Suprapubic skin (tissue), 4 donors: ENCODE data around the gene CLEC18C. TPM values are rescaled to one million over a fixed set of nuclear protein-coding genes. Genes with fewer than 3 reads are reported as not detected.
"Not testable (repeated sequence)": the region's sequence is repeated elsewhere in the genome, so short reads cannot be mapped to it uniquely, and the experiment has no call there.

ENCODE experiments used
- DNase-seq, 2 donors: peaks; one replicate each; pipeline ENCODE4 v3.0.0-alpha.2; 2019; ENCODE audit warnings: low spot score in 2 of 2
- H3K27ac ChIP-seq: fragments of 200-600 bp; sonication (generic); one replicate; pipeline ENCODE4 v1.5.1; 2019
- H3K27me3 ChIP-seq: fragments of 200-600 bp; sonication (generic); one replicate; pipeline ENCODE4 v1.5.1; 2019
- H3K36me3 ChIP-seq: fragments of 200-600 bp; sonication (generic); one replicate; pipeline ENCODE4 v1.5.1; 2019
- H3K4me1 ChIP-seq: fragments of 200-600 bp; sonication (generic); one replicate; pipeline ENCODE4 v1.5.1; 2019
- H3K4me3 ChIP-seq: fragments of 200-600 bp; sonication (generic); one replicate; pipeline ENCODE4 v1.5.1; 2019; ENCODE audit warnings: mild to moderate bottlenecking
- H3K9me3 ChIP-seq: fragments of 200-600 bp; sonication (generic); one replicate; pipeline ENCODE4 v1.5.1; 2019
- WGBS: methylation state at CpG from one replicate; pipeline ENCODE4 v1.1.5; 2018; 5-methylcytosine and 5-hydroxymethylcytosine counted together
- total RNA-seq, 4 donors: library from RNA; depleted of rRNA; stranded (reverse); fragments of >200 nt; gene quantifications; one replicate each; pipeline ENCODE4 v1.1.0, GENCODE V29; 2016

Gene CLEC18C
- total RNA-seq: not detected

GRCh38 chr16:70173212-70173837 is at the start of gene CLEC18C:
Gene CLEC18C (plus strand): TSS chr16:70173787. CDS start chr16:70174279, 492 bp downstream.
- H3K27ac ChIP-seq, H3K9me3 ChIP-seq, H3K4me1 ChIP-seq, H3K27me3 ChIP-seq, H3K4me3 ChIP-seq, DNase-seq, H3K36me3 ChIP-seq: not testable (repeated sequence)
- no CpG with 5 or more reads among the region's 21 CpGs for WGBS

GRCh38 chr16:70123822-70124221 is 49.8 kb upstream of the CLEC18C start:
- not testable (repeated sequence) for DNase-seq, H3K4me1 ChIP-seq, H3K27me3 ChIP-seq, H3K9me3 ChIP-seq, H3K4me3 ChIP-seq, H3K27ac ChIP-seq
- peaks cover 67% of the 10 kb centered on the region for H3K36me3 ChIP-seq
- WGBS: 85% methylated on average over 14 of the region's 14 CpGs

DNA sequence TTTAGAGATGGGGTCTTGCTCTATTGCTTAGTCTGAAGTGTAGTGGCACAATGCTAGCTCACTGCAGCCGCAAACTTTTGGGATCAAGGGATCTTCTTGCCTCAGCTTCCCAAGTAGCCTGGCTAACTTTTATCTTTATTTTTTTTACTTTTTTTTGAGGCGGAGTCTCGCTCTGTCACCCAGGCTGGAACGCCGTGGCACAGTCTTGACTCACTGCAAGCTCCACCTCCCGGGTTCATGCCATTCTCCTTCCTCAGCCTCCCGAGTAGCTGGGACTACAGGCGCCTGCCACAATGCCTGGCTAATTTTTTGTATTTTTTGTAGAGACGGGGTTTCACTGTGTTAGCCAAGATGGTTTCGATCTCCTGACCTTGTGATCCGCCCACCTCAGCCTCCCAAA is 47.4 kb upstream of the CLEC18C start:
- not testable (repeated sequence) for H3K27me3 ChIP-seq, H3K4me3 ChIP-seq, H3K4me1 ChIP-seq, H3K9me3 ChIP-seq, H3K27ac ChIP-seq, DNase-seq
- H3K36me3 ChIP-seq: peaks cover 89% of the 10 kb centered on the region
- WGBS: 93% methylated on average over 11 of the region's 11 CpGs

- not testable (repeated sequence) for H3K4me3 ChIP-seq, H3K27me3 ChIP-seq, H3K4me1 ChIP-seq, H3K27ac ChIP-seq, DNase-seq, H3K9me3 ChIP-seq
- peaks cover 90% of the 10 kb centered on the region for H3K36me3 ChIP-seq
- 51% methylated on average over 5 of the region's 5 CpGs for WGBS
These were observed 45.9 kb upstream of the CLEC18C start for GRCh38 chr16:70127706-70128105.

GRCh38 chr16:70128844-70129243 is 44.7 kb upstream of the CLEC18C start:
- H3K27me3 ChIP-seq, H3K4me1 ChIP-seq, DNase-seq, H3K9me3 ChIP-seq, H3K27ac ChIP-seq, H3K4me3 ChIP-seq: not testable (repeated sequence)
- peaks cover 92% of the 10 kb centered on the region for H3K36me3 ChIP-seq
- 91% methylated on average over 8 of the region's 10 CpGs for WGBS

DNA sequence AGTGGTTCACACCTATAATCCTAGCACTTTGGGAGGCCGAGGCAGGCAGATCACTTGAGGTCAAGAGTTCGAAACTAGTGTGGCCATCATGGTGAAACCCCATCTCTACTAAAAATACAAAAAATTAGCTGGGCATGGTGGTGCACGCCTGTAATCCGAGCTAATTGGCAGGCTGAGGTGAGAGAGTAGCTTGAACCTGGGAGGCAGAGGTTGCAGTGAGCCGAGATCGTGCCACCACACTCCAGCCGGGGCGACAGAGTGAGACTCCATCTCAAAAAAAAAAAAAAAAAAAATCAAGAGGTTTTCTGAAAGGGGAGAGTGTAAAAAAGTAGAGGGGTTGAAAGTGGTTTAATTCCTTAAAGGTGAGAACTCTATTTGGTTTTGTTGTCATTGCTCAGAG is 37.8 kb upstream of the CLEC18C start:
- 90% methylated on average over 8 of the region's 8 CpGs for WGBS
- not testable (repeated sequence) for H3K9me3 ChIP-seq, H3K4me1 ChIP-seq, DNase-seq, H3K27me3 ChIP-seq, H3K27ac ChIP-seq, H3K4me3 ChIP-seq
- peaks cover 95% of the 10 kb centered on the region for H3K36me3 ChIP-seq

GRCh38 chr16:70136595-70136994 is 37.0 kb upstream of the CLEC18C start:
- not testable (repeated sequence) for H3K9me3 ChIP-seq, DNase-seq, H3K4me1 ChIP-seq, H3K27me3 ChIP-seq, H3K27ac ChIP-seq, H3K4me3 ChIP-seq
- peaks cover 97% of the 10 kb centered on the region for H3K36me3 ChIP-seq
- WGBS: 80% methylated on average over 2 of the region's 2 CpGs

- WGBS: 95% methylated on average over 10 of the region's 10 CpGs
- not testable (repeated sequence) for H3K27me3 ChIP-seq
- H3K36me3 ChIP-seq: peaks cover 79% of the 10 kb centered on the region
These were observed 30.8 kb upstream of the CLEC18C start for GRCh38 chr16:70142739-70143138.

DNA sequence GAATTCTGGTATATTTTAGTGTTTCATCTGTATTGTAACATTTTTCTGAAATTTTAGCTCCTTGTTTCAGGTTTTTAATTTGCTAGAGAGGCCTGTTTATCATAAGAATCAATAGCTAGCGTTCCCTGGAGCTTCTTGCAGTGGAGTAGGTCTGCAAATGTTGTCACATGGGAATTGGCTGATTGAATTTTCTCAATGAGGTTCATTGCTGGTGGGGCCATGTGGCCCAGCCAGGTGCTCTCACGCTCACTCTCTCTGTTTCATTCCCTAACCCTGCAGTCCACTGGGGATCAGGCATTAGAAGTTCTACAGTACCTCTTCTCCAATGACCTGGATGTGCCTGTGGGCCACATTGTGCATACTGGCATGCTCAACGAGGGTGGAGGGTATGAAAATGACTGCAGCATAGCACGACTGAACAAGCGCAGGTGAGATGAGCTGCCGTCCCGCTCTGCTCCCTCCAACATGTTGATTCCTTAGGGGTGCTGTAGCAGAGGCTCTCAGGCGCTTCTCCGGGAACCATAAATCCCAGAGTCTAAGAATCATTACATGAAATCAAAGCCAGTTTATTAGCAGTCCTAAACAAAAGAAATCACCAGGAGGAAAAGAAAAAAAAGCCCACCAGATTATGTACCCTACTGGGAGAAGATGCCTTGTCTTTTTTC is 30.2 kb upstream of the CLEC18C start:
- H3K36me3 ChIP-seq: peaks cover 79% of the 10 kb centered on the region
- DNase-seq: peak in 1 of 2 donors; percentile 35
- H3K4me1 ChIP-seq, H3K27ac ChIP-seq, H3K9me3 ChIP-seq, H3K27me3 ChIP-seq, H3K4me3 ChIP-seq: not testable (repeated sequence)
- 76% methylated on average over 9 of the region's 9 CpGs for WGBS

More at GRCh38 chr16:70142739-70143138, 30.8 kb upstream of the CLEC18C start:
- H3K4me3 ChIP-seq, H3K4me1 ChIP-seq, H3K9me3 ChIP-seq, H3K27ac ChIP-seq, DNase-seq: not testable (repeated sequence)

GRCh38 chr16:70147853-70148252 is 25.7 kb upstream of the CLEC18C start:
- not testable (repeated sequence) for H3K27ac ChIP-seq, H3K27me3 ChIP-seq, H3K4me1 ChIP-seq, H3K9me3 ChIP-seq, H3K4me3 ChIP-seq
- DNase-seq: peak in 1 of 2 donors; percentile 75
- WGBS: 73% methylated on average over 3 of the region's 11 CpGs
- H3K36me3 ChIP-seq: peaks cover 80% of the 10 kb centered on the region

DNA sequence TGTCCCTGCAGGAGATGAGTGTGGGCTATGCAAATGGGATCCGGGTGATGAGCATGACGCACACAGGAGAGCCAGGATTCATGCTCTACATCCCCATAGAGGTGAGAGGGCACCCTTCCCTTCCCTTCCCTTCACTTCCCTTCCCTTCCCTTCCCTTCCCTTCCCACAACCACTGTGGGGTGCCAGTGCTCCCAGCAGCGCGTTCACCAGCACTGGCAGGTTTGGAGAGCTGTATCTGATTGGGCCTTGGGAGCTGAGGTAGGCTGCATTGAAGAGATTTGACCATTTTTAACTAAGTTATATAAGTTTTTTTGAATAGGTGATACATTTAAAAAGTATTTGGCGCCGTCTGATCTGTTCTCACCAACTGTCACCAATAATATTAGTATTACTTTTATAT is 25.1 kb upstream of the CLEC18C start:
- H3K27ac ChIP-seq, H3K4me3 ChIP-seq, H3K27me3 ChIP-seq, H3K4me1 ChIP-seq, H3K9me3 ChIP-seq: not testable (repeated sequence)
- WGBS: 89% methylated on average over 6 of the region's 6 CpGs
- DNase-seq: peak in 1 of 2 donors; percentile 38
- H3K36me3 ChIP-seq: peaks cover 80% of the 10 kb centered on the region

GRCh38 chr16:70149296-70149695 is 24.3 kb upstream of the CLEC18C start:
- not testable (repeated sequence) for H3K9me3 ChIP-seq, H3K4me3 ChIP-seq, H3K27me3 ChIP-seq, H3K27ac ChIP-seq, H3K4me1 ChIP-seq
- WGBS: 94% methylated on average over 8 of the region's 8 CpGs
- peaks cover 83% of the 10 kb centered on the region for H3K36me3 ChIP-seq
- DNase-seq: peak in 1 of 2 donors; percentile 67
